HG03066 (cell line): Measurements from ENCODE around the gene MBD5.

ENCODE experiments used
- ATAC-seq: cut with Tn5 transposase; IDR thresholded peaks from one replicate; pipeline ENCODE4 v1.9.1; 2021; ENCODE audit warnings: low read depth; ENCODE audit not compliant: unreplicated experiment

The MBD5 gene

DNA sequence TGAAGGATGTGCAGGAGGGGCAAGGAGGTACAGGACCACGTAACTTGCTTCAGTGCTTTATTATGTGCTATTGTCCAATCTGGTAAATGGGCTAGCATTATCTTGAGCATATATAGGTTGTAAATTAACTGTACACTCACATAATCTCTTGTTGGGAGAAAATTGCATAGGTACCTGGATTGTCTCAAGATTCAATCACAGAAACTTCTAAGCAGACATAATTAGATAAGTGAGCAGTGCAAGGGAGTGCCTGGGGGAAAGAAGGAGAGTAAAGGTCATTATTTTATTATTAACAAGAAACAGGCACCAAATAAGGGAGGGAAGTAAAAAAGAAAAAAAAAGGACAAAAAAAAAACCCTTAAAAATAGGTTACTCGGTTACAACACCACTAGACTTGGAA lies 186.2 kb downstream of the MBD5 start:
- no peak for ATAC-seq

DNA sequence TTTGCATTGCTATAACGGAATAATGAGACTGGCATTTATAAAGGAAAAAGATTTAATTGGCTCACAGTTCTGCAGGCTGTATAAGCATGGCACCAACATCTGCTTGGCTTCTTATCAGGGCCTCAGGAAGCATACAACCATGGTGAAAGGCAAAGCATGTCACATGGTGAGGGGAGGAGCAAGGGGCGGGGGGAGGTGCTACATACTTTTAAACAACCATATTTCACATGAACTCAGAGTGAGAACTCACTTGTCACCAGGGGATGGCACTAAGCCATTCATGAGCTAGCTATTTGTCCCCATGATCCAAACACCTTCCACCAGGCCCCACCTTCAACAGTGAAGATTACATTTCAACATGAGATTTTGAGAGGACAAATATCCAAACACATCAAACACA lies 188.7 kb downstream of the MBD5 start:
- no peak for ATAC-seq

DNA sequence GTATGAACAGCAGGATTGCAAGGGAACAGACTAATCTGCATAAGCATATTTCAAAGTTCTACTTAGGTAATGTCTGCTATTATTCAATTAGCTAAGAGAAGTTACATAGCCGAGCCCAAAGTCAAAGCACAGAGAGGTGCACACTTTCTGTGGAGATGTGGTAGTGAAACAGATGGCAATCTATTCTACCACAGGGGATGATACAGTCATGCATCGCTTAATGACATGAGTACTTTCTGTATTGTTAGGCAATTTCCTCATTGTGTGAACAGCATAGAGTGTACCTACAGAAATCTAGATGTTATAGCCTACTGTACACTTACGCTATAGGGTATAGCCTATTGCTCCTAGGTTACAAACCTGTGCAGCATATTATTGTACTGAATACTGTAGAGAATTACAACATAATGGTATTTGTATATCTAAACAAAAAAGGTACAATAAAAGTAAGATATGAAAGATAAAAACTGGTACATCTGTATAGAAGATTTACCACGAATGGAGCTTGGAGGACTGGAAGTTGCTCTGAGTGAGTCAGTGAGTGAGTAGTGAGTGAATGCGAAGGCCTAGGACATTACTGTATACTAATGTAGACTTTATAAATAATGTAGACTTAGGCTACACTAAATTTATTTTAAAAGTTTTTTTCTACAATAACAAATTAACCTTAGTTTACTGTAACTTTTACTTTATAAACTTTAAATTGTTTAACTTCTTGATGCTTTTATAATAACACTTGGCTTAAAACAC lies 197.6 kb downstream of the MBD5 start:
- ATAC-seq = no peak

DNA sequence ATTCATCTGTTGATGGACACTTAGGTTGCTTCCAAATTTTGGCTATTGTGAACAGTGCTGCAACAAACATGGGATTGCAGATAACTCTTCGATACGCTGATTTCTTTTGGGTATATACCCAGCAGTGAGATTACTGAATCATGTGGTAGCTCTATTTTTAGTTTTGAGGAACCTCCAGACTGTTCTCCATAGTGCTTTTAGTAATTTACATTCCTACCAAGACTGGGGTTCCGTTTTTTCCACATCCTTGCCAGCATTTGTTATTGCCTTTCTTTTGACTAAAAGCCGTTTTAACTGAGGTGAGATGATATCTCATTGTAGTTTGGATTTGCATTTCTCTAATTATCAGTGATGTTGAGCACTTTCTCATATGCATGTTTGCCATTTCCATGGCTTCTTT lies 200.3 kb downstream of the MBD5 start:
- no peak for ATAC-seq

DNA sequence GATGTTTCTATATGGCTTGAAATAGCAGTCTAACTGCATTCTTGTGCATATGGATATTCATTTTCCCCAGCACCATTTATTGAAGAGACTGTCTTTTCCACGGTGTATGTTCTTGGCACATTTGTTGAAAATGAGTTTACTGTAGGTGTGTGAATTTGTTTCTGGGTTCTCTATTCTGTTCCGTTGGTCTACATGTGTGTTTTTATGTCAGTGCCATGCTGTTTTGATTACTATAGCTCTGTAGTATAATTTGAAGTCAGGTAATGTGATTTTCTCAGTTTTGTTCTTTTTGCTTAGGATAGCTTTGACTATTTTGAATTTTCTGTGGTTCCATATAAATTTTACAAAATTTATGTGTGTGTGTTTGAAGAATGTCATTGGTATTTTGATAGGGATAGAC lies 201.0 kb downstream of the MBD5 start:
- no peak for ATAC-seq

DNA sequence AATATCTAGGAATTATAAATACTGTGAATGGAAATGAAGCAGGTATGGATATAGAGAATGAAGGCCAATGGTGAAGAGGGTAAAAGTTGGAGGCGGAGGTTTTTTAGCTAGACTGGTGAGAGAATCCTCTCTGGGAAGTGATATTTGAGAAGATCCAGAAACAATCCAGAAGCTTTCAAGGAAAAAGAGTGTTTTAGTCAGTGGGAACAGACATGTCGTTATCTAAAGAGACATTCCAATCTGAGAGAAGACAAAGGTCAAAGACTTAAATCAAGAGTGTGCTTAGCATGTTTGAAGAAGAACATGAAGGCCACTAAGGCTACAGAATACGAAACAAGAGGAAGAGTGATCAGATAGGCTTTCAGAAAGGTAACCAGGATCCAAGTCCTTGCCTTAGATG lies 211.0 kb downstream of the MBD5 start:
- ATAC-seq = no peak

DNA sequence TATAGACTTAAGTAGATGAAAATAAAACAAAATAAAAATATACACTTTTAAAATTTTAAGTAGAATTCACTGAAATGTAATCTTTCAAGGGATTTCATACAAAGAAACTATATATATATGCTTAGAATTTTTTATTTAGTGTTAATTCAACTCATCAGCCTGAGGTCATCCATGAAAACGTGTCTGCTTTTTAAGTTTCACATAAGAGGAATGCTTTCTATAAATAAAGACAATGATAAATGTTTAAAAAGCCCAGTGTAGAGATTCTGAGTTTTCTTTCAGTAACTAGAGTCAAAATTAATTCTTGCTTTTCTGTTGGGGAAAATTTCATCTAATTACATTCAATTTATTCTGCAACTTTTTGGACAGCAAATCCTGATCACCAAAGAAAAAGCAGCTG lies 213.3 kb downstream of the MBD5 start:
- ATAC-seq = no peak

DNA sequence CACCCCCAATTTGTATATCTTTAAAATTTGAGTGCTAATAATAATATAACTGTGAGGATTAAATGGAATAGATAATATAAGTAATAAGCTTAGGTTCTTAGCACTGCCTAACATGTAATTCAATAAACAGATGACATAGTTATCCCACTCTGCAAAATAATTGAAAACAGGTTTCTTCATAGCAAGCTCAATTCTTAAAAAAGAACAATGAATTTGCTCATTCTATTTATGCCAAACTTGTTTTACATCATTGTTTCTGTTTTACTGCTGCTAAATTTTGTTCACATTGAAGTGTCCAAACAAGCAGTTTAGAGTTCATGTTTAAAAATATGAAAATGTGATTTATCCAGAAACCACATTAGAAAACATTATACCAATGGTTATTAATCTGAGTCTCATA lies 217.0 kb downstream of the MBD5 start:
- ATAC-seq = no peak

DNA sequence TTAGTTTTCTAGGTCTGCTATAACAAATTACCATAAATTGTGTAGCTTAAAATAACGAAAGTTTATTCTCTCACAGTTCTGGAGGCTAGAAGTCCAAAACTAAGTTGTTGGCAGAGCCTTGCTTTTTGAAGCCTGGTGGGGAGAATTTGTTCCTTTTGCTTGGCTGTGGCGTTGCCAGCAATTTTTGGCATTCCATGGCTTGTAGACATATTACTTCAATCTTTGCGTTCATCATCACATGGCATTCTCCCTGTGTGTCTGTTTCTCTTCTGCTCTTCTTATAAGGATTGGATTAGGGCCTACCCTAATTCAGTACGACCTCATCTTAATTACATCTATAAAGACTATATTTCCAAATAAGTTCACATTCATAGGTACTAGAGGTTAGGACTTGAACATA lies 217.7 kb downstream of the MBD5 start:
- ATAC-seq = no peak

DNA sequence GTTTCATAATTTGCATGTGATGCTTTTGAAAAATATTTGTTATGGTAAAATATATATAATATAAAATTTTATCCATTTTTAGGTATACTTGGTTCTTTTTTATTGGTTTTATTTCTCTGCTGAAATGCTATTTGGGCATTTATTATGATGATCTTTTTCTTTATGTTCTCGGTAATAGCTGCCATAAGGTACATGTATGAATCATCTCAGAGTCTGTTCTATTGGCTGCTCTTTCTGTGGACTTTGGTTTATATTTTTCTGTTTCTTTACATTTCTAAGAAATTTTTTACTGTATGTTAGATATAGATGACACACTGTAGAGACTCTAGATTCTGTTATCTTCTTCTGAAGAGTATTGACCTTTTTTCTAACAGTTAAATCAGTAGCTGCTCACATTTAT lies 219.9 kb downstream of the MBD5 start:
- no peak for ATAC-seq

DNA sequence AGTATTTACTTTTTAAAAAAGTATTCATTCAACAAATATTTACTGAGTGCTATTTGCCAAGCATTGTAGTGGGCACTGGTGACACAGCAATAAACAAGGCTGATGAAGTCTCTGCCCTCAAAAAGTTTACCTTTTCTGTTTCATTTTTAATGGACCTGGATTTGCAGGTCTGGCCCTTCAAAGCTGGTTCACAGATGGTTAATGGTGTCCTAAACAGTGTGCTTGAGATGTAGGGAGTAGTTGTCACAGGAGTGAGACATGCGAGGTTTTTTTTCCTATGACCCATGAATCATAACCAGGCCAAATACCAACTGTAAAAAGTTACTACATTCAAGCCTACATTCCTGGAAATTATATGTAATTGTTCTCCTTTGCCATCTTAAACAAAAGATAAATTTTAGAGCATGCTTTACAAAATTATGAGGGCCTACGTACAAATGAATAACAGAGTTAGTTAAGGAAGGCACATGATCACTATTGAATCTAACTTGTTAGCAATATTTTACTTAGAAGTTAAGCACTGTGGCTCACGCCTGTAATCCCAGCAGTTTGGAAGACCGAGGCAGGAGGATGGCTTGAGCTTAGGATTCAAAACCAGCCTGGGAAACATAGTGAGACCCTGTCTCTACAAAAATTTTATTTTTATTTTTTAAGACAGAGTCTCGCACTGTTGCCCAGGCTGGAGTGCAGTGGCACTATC lies 223.9 kb downstream of the MBD5 start:
- ATAC-seq = no peak

DNA sequence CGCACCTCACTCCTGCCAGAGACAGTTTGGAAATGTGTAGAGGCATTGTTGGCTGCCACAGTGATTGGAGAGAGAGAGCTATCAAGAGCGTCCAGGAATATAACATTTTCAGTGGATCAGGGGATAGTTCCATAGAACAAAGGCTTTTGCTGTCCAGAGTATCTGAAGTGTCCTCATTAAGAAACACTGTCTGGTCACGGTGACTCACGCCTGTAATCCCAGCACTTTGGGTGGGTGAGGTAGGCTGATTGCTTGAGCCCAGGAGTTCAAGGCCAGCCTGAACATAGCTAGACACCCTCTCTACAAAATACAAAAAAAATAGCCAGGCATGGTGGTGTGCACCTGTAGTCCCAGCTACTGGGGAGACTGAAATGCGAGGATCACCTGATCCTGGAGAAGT lies 231.1 kb downstream of the MBD5 start:
- no peak for ATAC-seq

DNA sequence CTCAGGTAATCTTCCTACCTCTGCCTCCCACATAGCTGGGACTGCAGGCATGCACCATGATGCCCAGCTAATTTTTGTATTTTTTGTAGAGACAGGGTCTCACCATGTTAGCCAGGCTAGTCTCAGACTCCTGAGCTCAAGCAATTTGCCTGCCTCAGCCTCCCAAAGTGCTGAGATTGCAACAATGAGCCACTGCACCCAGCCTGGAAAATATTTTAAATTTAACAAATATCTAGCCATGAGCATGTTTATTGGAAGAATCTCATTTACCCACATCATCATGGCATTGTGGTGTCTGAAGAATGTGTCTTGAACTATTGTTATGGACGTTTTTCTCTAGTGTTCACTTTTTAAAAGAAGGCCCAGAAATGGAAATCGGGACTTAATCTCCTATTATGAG lies 231.8 kb downstream of the MBD5 start:
- ATAC-seq = no peak

DNA sequence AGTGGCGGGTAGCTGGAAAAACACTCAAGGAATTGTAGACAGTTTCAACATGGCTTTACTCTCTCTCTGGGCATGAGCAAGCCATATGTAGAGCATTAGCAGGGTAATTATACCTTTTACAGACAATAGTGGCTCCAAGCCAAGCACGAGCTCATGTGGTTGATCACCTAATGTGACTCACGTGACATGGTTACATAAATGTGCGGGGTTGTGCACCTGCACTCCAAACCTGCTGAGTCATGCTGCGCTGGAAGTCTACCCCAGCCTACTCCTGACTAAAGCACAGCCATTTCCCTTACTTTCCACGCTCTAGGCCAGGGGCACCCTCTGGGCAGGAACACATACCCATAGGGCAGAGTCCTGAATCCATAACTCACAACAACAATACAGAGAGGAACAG lies 232.8 kb downstream of the MBD5 start:
- ATAC-seq = no peak

DNA sequence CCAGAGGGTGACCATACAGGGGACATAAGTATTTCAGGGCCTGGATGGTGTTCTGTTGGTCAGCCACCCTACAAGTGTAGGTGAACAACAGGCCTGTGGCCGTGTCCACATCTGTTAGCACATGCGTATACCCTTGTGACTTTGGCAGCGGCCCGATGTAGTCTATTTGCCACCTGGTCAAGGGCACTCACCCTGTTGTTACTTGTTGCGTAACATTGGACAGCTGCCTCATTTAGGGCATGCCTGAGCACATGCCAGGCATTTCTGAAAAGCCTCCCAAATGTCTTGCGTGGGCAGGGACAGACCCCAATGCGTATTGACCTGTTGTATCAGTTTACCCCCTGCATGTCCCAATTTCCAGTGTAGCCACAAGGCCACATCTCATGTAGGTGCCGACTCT lies 235.0 kb downstream of the MBD5 start:
- no peak for ATAC-seq

DNA sequence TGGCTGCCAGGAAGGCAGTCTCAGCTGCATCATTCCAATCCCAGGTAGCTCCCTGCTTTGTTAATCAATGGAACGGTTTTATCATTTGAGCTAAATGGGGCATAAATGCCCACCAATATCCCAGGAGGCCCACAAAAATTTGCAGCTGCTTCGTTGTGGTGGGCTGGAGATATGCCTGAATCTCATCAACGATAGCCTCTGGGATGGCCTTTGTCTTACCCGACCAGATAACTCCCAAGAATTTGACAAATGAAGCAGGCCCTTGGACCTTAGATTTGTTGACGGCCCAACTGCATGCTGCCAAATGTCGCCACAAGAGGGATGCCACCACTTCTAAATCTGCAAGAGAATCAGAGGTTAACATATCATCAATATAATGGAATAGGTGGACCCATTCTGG lies 236.4 kb downstream of the MBD5 start:
- ATAC-seq = no peak

DNA sequence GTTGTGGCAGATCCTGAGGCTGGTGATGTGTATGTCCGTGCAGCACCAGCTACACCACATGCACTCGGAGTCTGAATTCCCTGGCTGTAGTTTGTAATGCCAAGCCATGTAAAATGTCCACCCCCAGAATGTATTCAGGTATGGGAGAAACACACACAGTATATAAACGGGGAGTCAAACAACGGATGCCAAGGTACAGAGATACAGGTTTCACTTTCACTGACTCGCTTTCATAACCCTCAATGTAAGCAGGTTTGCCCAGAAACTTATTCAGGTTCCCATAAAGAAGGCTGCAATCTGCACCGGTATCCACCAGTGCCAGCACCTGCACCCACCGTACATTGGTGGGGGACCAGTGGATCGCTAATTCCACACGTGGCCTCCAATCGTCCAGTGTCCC lies 237.2 kb downstream of the MBD5 start:
- no peak for ATAC-seq

DNA sequence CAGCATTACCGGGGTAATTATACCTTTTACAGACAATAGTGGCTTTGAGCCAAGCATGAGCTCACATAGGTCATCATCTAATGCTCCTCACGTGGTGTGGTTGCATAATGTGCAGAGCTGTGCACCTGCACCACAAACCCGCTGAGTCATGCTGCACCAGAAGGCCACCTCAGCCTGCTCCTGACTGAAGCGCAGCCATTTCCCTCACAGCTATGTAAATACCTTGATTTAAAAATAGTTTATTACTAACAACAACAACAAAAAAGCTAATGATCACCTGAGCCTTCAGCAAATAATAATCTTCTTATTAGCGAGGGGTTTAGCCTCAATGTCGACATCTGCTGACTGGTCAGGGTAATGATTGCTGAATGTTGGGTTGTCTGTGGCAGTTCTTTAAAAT lies 238.8 kb downstream of the MBD5 start:
- no peak for ATAC-seq

DNA sequence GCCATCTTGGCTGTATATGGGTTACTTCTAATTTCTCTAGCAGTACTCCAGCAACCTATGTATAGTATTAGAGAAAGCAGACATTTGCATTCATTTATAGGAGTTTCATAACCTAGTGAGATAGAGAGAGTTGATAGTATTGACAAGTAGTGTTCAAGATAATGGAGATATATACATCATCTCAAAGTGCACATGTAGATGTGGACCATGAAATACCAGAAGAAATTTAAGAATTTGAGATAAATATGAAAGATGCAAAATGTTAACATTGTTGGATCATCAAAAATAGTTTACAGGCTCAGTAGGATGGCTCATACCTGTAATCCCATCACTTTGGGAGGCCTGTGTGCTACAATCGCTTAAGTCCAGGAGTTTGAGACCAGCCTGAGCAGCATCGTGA lies 243.0 kb downstream of the MBD5 start:
- ATAC-seq = no peak

DNA sequence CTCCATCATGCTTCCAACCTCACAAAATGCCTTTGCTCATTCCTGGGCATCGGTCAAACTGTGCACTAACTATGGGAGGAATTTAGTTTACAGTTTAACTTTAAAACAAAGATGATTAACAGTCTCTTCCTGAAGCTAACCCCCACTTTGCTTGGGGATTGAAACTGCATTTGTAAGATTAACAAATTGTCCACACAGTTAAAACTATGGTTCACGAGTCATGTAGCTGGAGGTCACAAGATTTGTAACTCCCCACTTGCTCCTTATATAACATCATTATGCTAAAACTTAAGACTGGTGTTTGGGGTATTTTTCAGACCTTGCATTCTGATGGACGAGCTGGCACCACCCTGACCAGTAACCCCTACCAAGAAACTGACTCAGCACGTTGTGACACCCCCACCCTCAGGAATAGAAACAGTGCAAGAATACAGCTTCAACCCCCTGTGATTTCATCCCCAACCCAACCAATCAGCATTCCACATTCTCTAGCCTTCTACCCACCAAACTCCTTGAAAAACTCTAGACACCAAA lies 252.3 kb downstream of the MBD5 start:
- no peak for ATAC-seq

DNA sequence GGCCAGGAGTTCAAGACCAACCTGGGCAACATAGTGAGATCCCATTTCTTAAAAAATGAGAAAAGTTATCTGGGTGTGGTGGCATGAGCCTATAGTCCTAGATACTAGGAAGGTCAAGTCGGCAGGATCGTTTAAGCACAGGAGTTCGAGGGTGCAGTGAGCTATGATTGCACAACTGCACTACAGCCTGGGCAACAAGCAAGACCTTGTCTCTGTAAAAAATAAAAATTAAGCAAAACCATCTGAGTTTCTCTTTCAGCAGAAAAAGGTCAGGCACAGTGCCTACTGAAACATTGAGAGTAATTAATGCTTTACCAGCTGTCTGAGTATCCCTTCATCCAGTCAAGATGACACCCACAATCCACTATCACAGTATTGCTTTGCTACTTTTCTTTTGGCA lies 258.3 kb downstream of the MBD5 start:
- ATAC-seq = no peak

DNA sequence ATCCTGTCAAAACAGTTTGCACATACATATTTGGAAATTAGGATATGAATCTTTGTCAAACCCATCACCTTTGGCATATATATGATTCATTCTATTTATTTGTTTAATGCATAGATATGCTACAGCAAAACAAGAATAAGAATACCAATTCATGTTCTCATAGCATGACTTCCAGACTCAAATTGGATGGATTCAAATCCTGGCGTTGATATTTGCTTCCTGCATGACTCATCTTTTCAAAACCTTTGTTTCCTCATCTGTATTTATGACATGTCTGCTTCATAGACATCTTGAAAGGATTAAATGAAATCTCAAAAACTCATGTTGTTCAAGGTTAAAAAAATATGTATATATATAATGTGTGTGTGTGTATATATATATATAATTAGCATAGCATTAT lies 261.3 kb downstream of the MBD5 start:
- ATAC-seq = no peak
